RPMI7951 (cell line): ENCODE measurements around the gene METTL24. TPM values are rescaled to one million over a fixed set of nuclear protein-coding genes. Genes with fewer than 3 reads are reported as not detected.

Experiments
- DNase-seq: peaks from one replicate; pipeline ENCODE4 v3.0.0-alpha.2; 2012; ENCODE audit warnings: low read depth
- total RNA-seq: library from RNA; depleted of rRNA; stranded (reverse); fragments of >200 nt; shearing (Covaris generic); gene quantifications from 2 replicates; pipeline ENCODE4 v1.2.3, GENCODE V29; 2014; rRNA removed

METTL24 gene, protein sequence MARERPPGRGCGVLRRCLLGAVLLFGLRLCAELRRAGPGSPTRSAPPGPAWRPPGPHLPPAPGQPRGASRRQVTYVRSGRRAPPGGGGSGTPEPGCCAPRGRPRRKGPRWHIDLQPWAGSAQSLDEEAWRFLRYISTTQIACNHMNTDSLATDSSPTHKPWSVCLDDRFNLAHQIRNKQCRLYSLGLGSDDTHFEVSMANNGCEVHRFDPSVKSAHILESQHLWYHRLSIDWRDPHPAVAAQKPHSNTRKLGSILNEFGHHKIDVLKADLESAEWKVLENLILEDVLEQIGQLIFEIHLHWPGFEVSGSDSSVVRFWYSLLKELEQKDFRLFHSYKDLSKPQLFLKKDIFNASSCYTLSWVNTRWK
- total RNA-seq: not detected in 2 replicates

DNA sequence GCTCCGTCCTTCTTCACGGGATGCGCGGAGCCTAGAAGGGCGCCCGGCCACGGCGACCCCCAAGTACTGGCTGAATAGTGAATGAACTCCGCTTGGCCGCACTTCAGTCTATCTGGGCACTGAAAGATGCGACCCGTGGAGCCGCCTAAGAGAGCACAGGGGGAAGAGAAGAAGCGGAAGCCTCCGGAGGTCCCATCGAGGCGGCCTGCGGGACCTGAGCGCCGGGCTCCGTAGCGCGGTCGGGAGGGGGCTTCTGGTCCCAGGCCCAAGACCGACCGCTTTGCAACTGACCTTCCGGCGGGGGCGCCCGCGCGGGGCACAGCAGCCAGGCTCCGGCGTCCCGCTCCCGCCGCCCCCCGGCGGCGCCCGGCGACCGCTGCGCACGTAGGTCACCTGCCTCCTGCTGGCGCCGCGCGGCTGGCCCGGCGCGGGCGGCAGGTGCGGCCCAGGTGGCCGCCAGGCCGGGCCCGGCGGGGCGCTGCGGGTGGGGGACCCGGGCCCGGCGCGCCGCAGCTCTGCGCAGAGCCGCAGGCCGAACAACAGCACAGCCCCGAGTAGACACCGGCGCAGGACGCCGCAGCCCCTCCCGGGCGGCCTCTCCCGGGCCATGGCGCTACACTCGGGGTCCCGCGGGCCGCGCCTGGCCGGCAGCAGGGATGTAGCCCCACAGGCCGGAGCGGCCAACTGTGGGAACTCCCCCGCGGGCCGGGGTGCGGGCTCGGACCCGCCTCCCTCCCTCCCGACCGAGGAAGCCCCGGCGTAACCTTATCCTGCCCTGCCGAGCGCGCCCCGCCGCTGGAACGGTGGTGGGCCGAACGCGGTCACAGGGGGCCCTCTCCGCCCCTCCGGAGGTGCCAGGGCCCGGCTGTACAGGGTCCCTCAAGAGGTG lies at the start of gene METTL24:
Gene METTL24, minus strand, starts transcription at position 686 of the 889 bp plus-strand sequence. Its CDS starts 77 bp downstream, at position 609.
- DNase-seq: no peak

DNA sequence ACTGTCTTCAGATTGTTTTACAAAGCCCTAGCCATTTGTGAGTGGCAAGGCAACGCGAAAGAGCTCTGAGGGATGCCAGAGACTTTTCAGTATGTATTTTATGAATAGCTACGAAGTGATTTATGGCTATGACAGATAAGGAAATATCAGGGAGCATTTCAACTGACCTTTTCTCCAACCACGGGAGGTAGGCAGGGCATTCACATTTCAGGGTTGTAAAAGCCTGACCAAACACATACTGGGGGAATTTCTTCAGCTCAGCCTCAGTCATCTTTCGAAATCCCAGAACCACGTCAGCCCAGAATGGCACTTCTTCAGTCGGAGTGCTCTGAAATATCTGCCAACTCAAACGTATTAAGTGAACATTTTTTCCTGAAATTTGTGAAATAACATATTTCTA lies 46.5 kb upstream of the METTL24 start:
- no peak for DNase-seq

DNA sequence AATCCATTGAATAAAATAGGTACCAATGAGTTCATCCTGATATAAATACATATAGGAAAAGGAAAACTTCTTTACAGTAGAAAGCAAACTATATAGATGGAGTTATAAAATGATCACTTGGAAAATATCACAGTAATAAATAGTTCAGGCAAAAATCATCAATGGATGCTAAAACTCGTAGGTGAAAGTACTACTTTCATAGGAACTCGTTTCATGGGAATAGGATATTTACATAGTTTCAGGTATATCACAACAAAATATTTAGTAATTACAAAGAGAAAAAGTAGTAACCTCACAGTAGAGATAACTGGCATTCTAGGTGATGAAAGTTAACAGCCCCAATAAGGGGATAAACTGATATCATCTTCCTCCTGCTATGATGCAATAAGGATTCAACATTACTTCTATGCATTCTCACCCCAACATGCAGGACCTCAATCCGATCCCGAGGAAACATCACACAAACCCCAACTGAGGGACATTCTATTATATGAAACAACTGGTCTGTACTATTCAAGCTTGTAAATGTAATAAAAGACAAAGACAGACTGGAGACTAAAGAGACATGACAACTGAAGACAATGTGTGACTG lies 43.5 kb upstream of the METTL24 start:
- no peak for DNase-seq

DNA sequence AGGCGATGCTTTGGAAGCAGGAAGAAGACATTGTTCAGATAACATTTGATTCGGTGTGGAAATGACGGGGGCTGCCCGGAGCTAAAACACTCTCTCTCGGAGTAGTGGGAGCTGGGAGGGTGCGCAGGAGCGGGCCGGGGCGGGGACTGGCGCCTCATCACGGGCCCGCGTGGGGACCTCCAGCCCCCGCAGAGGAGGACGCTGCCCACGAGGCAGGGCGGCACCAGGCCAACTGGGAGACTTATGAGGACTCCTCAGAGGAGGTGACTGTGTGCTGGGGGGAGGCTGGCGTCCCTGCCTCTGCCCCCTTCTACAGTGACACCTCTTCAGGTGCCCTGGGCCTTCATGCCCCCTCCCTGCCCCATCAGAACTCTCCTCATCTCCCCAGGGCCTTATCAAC lies 42.1 kb upstream of the METTL24 start:
- no peak for DNase-seq

DNA sequence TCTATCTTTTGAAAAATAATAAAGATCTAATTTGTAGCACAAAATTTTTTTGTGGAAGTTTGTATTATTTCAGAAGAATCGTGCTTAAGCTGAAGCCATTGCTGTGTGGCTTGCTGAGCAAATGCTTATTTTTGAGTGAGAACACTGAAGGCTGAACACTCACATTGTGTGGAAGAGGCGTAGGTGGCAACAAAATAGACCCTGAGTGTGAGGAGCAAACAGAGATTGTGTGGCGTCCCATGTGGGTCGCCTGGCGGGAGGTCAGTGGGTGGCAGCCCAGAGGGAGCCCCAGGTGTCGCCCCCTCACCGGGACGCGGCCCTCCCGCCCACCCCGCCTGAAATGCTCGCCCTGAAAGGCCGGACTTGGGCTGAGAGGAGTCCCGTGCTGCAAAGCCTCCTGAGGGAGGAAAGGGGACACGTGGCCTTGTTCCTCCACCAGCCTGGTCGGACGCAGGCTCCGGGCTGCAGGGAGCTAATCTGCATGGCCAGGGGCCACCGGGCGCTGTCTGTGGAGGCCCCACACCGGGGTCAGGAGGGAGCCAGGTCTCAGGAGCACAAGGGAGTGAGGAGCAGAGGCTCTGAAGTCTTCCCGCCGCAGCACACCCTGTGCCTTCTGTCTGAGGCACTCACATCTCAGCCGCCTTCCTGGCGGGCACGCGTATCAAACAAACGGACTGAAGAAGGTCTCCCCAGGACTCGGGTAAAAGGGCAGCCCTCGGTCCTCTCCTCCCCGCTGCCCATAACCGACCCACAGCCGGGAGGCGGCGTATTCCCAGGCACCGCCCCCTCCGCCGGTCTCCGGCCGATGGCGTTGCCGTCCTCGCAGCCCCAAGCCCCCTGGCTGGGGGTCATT lies 41.3 kb upstream of the METTL24 start:
- peak; percentile 9 for DNase-seq

DNA sequence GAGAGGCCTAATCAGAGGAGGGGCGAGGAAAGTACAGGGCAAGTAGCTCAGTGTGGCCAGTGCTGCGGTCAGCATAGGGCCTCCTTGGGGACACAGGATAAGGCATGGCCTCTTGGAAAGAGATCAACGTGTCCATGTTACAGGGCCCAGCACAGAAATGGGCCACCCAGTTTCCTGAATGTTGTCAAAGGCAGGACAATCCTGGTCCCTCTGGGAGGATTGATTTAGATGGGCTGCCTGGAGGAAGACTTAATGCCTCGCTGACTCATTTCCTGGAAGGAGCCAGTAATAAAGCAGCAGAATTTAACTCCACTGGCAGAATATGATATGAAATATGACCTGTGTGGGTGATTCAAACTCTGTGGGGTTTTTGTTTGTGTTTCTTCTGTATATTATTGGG lies 40.6 kb upstream of the METTL24 start:
- DNase-seq: peak; percentile 21

DNA sequence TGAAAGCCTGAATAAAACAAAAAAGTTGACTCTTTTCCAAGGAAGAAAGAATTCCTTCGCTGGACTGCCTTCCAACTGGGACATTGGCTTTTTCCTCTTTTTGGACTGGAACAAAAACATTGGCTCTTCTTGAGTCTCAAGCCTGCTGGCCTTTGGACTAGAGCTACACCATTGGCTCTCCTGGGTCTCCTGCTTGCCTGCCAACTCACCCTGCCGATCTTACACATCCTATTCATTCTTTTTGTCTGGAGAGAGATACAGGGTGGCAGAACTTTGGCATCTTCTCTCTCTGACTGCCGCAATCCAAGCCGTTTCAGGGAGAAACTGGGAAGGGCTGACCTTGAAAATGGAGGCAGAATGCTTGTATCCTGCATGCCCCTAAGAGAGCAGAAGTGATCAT lies 37.1 kb upstream of the METTL24 start:
- no peak for DNase-seq

DNA sequence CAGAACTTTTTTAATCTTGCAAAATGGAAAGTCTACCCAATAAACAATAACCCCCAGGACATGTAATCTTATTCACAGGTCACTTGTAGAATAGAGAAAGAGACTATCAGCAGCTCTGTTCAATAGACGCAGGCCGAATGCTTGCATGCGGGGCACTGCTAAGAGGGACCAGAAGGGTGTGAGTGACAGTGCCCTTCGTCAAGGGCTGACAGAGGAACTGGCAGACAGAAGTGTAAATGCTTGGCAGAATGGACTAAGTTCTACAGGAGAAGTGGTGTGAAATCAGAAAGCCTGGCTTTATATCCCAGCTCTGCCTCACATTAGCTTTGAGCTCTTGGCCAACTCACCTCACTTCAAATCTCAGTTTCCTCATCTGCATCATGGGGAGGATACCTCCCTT lies 36.3 kb upstream of the METTL24 start:
- DNase-seq: no peak

DNA sequence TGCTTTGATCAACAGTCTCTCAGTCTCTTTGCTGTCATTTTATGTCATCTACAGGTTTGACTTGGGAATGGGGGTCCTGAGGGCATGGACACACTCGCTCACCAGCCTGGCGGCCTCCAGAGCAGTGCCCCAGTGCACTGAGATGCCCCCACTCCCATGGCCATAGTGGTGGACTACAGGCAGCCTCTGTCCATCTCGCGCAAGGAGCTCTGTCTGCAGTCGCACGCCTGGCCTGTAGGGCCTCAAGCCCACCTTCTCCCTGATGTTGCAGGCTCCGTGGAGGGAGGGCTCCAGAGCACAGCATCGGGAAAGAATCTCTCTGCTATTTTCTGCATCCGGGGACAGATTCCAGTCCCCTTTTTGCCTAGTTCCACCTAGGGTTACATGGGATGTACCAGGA lies 34.6 kb upstream of the METTL24 start:
- no peak for DNase-seq

DNA sequence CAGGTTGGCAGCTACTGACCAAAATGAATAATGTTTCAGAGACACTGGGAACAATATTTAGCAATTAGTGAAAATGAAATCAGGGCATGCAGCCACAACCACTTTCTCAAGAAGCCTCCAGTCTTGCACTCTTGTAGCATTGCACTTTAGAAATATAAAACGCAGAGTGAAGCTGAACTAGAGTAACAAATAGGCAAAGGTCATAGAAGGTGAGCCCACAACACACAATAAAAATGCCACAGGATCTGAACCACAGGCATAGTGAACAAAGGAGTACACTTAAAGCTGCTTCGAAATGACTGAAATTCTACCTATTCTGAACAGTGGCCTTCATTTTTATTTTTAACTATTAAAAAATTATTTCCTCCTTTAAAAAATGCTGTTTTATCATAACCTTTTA lies 32.3 kb upstream of the METTL24 start:
- no peak for DNase-seq

DNA sequence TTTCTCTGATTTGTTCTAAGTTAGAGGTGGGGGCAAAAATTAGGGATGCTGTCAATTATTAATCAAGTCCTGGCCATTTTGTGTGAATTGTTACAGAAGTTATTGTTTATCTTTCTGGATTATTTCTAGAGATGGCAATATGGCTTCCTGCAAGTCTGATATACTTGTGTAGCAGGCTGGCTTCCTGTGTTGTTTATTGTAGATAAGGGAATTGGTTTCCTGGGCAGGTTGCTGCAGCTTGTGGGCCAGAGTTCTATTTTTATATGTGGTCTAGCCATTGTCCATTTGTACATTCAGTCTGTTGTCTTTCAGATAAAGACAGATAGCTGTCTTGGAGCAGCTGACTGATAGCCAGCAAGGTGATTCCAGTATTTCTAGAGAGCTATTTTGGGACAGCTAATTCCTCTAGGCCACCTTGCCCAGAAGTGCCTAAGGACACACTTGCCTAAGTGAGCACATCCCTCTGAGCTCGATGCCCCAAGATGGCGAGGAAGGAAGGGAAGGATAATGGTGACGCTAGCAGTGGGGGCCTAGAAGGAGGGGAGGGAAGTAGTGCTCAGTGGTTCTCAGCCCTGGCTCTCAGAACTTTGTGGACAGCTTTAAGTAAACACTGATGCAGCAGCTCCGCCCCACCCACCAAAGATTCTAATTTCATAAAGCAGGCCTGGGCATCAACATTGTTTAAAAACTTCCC lies 31.7 kb upstream of the METTL24 start:
- no peak for DNase-seq

DNA sequence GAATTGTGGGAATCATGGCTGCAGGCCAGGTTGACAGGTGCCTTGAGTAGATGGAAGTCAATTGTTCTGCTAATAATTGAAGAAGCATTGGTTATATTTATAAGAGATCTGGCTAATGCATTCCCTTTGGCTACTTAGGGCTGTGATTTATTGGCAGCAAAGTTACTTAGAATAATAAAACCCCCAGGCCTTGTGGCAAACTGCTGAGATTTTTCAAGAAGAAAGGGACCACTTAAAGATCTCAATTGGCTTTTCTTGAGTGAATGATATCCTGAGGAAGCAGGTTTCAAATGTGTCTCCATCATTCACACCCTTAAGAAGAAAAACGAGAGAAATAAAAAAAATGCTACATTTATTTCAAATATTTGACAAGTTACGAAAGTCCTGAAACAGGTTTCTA lies 29.8 kb upstream of the METTL24 start:
- DNase-seq: no peak

DNA sequence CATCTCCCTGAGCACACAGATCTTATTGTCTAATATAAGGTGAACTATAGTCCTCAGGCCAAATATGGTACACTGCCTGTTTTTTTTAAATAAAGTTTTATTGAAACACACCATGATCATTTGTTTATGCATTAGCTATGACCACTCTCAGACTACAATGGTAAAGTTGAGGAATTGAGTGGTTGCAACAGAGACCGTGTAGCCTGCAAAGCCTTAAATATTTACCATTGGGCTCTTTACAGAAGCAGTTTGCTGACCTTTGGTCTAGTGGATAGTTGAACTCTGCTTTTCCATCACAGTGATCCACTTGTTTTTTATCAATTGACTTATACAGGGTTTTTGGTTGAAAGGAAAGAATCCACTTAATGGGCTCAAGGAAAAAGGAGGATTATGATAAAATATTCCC lies 27.3 kb upstream of the METTL24 start:
- DNase-seq: no peak

DNA sequence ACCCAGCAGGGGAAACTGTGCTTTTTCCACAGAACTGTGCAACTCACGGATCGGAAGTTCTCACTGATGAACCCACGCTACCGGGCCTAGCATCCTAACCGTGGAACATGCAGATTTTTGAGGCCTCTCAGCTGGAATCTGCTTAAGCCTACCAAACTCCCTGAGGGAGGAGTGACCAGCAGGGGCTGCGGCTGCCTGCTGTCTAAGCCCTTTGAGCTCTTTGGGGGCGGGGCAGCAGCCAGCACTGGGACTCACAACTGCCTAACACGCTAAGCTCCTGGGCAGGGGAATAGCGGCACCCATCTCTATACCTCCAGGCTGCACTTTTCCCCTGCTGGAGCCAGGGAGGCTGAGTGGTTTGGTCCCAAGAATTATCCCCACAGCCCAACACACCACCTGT lies 20.4 kb upstream of the METTL24 start:
- no peak for DNase-seq

DNA sequence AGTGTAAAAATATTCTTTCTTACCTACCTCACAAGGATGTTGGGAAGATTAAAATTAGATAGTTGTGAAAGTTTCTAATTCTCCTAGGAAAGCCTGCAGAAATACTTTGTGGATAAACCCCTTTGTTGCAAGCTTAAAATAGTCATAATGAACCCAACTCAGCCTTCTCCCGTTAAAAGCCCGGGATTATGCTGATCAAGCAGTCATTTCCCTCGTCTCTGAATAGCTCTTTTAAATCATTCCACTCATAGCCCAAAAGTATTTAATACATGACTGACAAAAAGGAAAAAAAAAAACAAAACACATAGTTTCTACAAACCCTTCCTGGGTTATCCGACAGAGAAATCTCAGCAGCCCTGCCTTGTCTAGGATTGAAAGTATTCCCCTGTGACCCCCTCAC lies 10.9 kb upstream of the METTL24 start:
- DNase-seq: no peak

DNA sequence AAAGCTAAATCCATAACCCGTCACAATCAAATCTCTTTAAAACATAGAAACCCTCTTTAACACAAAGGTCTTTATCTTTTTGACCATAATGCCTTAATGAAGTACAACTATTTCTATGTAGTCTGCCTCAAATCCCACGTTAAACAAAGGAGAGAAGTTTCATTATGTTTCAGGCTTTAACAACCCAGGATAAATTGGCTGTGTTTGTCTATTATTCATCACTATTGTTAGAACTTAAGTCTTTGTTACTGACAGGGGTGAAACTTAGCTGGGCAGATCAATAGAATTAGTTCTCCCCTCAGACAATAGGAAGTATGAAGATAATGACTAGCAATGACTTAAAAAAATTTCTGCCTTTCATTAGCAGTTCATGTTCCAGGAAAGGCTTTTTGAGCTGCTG lies 10.1 kb upstream of the METTL24 start:
- no peak for DNase-seq

DNA sequence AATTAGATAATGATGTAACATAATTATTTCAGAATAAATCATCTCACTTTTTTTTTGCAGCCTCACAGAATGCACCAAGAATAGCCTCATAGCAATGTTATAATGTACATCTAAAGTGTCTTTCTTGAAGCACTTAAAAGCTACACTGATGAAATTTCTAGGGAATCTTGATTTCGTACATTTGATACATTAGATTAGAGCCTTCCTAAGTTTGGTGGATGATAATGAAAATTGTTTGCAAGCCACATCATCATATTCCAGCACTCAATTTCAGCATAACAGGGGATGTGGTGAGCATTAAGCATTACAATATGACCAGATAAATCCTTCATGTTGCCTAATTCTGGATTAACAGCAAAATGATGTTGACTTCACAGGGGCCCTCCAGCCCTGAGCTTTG lies 9.7 kb upstream of the METTL24 start:
- no peak for DNase-seq

DNA sequence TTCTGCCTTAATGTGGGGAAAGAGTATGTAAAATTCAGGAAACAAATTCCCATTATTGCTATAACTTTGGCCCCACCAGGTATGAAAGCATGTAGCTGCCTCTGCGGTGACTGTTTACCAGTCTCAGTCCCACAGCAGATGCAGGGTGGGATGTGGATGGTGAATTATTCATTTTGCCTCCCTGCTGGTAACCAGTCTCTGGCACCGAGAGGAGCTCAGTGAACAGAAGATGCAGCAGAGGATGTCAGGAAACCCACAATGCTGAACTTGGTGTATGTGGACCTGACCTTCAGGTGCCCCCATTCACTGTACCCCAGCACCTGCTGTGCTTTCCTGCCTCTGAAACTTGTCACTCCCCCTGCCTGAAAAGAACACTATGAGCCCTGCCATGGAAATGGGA lies 8.8 kb upstream of the METTL24 start:
- no peak for DNase-seq

DNA sequence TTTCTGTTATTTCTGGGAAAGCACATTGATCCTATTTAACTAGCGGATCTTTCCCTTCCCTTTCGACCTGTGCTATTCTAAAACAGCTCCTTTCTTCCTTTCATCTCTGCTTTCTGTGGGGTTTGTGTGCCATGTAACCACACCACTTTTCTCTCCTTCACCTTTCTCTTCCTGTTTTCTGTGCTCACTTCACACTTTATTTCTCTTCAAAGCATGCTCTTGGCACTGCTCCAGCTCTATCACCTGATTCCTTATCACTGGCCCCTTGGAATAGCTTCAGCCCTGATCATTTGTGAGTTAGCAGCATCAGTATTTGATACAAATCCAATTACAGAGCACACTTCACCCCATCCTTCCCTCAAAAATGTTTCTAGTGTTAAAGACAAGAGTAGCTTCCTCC lies 8.1 kb upstream of the METTL24 start:
- DNase-seq: no peak

DNA sequence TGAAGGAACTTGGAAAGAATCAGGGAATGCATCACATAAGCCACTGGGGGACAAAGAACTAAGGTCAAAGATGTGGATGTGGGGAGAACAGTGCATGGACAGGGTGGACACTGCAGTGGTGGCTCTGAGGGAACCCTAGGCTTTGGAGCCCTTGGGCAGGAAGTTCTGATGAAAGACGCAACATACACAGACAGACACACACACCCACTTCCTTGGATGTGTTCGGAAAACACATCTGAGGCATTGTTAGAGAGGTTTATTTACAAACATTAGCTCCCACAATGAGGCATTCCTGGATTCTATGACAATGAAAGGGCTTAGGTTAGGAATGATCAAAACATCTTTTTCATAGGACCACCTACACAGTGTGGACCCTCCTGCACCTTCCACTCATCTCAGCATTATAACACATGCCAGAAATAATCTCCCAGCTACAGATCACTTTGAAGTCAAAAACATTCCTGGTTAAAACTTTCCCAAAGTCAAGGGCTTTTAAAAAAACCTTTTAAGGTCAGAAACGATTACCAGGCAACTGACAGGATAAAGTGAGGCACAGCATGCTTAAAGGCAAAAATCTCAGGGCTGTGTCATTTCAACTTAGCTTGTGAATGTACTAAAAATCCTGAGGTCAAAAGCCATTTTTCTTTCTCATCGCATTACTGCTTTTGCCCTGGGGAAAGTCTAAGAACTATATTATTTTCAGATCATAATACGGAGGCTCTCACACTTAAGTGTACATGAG lies 6.4 kb upstream of the METTL24 start:
- DNase-seq: no peak
